ENCODE results near the gene UBE2J2.
A peak's percentile ranks its signal among the peaks of the same experiment; 100 is the strongest.
"Not testable (repeated sequence)": the region's sequence is repeated elsewhere in the genome, so short reads cannot be mapped to it uniquely, and the experiment has no call there.

UBE2J2 gene

GRCh38 chr1:1273512-1274298, at the start of gene UBE2J2:
TSS of gene UBE2J2 (minus strand) at chr1:1273854. CDS start at chr1:1267992, 5,862 bp downstream.
- DNase-seq, result peak; percentile 92 to 93

DNA sequence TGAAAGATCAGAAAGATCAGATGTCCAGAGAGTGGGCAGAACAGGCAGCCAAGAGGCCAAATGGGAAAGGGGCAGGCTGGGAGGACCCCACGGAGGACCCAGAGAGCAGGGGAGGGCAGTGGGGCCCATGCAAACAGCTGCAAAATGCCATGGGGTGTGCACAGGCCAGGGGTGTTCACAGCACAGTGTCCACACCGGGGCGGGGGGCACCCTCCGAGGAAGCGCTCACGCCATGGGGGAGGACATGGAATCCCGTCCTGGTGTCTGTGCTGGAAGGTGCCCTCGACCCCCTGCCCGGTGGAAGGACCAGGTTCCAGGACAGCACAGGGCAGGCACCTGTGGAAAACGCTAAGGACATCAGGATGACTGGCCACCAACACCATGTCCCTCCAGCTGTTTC, 49.3 kb upstream of the UBE2J2 start:
- DNase-seq, result no peak

GRCh38 chr1:1322418-1322817, 48.8 kb upstream of the UBE2J2 start:
- DNase-seq, result no peak

GRCh38 chr1:1321477-1321876, 47.8 kb upstream of the UBE2J2 start:
- no peak for DNase-seq

DNA sequence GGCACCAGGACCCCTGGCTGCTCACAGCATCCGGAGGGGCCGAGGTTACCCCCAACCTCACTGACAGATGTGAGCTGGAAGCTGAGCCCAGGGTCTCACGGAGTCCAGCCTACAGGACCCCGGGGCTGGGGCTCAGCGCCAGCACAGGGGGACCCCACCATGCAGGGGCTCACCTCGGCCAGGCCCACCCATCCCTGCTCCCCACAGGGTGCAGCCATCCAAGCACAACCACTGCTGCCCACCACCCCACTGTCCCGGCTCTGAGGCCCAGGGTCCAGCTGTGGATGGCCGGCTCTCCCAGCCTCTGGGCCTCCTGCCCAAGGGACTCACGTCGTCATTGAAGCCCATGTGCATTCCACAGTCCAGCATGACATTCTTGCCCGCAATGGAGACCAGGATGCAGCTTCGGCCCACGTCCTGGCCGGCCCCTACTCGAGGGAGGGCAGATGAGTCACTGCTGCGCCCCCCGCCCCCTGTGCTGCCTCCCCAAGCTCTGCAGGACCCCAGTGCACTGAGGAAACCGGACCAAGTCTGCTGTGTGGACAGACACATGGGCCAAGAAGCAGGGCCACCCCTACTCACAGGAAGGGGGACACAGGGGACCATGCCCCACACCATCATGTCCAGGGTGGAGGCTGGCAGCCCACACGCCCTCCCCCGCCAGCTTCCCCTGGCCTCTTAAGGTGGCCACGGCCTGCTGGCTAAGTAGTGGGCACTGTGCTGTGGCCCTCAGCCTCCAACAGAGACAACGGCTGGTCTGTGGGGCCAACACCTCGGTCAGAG, 47.2 kb upstream of the UBE2J2 start:
- no peak for DNase-seq

GRCh38 chr1:1319646-1319941, 45.9 kb upstream of the UBE2J2 start:
- DNase-seq, result no peak

DNA sequence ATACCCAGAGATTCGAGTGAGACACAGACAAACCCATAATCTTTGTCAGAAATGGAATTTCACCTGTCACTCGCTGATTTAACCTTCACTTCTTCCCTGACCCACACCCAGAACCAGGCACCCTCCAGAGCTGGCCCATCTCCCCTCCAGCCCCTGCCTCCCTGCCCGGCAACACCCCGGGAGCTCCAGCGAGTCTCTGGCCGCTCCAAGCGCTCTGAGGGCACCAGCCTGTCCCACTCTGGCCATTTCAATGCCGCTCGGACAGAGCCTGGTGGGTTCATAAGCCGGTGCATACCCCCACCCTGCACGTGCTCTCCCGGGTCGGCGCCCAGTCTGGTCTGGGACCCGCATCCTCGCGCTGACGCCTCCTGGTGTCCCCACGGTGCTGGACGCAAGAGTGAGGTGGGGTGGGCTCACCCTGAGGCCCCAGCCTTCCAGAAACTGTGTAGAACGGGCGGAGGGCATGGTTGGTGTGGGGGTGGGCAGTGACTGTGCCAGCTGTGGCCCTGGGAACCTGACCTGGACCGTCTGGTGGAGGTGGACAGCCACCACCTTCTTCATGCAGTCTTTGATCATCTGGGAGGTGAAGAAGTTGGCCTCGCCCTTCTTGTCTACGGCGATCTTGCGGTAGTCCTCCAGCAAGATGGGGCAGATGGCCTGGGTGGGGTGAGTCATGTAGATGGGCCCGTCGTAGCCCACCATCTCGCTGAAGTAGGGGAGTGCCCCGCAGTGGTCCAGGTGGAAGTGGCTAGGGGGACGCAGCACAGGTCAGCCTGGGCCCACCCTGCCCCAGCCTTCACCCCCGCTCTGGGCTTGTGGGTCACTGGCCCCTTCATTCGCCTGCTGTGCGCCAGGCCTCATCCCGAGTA, 45.4 kb upstream of the UBE2J2 start:
- no peak for DNase-seq

GRCh38 chr1:1318131-1318652, 44.5 kb upstream of the UBE2J2 start:
- DNase-seq, result no peak

GRCh38 chr1:1317420-1317819, 43.8 kb upstream of the UBE2J2 start:
- no peak for DNase-seq

DNA sequence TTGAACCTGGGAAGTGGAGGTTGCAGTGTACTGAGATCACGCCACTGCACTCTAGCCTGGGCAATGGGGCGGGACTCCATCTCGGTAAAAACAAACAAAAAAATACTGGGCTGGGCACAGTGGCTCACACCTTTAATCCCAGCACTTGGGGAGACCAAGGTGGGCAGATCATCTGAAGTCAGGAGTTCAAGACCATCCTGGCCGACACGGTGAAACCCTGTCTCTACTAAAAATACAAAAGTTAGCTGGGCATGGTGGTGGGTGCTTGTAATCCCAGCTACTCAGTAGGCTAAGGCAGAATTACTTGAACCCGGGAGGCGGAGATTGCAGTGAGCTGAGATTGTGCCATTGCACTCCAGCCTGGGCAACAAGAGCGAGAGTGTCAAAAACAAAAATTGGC, 42.5 kb upstream of the UBE2J2 start:
- not testable (repeated sequence) for DNase-seq

GRCh38 chr1:1315435-1315954, 41.8 kb upstream of the UBE2J2 start:
- DNase-seq, result no peak

GRCh38 chr1:1314678-1315335, 41.2 kb upstream of the UBE2J2 start:
- no peak for DNase-seq

DNA sequence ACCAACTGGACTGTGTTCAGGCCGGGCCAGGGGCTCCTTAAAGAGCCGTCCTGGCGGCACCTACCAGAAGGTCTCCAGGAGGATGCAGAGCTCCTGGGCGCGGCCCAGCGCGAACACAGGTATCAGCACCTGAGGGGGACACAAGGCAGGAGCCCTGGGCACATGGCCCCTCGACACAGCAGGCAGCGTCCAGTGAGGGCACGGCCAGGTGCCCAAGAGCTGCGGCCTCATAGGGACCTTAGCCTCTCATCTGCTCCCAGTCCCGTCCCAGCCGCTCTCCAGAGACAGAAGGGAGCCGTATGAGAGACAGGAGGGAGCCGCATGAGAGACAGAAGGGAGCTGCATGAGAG, 40.6 kb upstream of the UBE2J2 start:
- DNase-seq, result no peak

DNA sequence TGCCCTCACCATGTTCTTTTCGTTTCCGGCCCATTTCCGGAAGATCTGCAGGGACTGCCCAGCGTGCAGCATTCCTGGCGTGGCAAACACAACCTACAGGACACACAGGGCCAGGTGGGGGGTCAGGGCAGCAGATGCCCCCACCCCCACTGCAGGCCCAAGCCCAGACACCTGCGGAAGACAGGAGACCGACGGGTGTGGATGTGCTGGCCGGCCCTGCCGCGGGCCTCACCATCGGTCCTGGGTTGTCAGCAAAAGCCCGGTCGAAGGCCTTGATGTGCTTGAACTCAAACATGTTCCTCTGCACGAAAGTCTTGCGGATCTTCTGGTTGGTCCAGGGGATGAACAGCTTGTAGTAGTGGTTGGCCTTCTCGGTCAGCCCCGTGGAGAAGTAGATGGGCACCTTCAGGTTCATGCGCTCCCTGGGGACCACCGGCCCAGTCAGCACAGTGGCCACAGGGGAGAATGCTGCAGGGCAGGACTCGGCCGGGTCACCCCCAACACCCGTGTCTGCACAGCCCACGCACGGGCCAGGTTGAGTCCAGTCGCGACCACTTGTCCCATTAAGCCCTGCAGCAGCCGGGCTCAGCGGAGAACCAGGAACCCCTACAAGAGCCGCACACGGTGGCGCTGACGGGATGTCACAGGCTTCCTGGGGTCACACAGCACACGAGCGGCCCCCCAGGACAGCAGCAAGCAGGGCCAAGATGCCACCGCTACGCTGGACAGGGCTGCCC, 40.0 kb upstream of the UBE2J2 start:
- DNase-seq, result no peak

DNA sequence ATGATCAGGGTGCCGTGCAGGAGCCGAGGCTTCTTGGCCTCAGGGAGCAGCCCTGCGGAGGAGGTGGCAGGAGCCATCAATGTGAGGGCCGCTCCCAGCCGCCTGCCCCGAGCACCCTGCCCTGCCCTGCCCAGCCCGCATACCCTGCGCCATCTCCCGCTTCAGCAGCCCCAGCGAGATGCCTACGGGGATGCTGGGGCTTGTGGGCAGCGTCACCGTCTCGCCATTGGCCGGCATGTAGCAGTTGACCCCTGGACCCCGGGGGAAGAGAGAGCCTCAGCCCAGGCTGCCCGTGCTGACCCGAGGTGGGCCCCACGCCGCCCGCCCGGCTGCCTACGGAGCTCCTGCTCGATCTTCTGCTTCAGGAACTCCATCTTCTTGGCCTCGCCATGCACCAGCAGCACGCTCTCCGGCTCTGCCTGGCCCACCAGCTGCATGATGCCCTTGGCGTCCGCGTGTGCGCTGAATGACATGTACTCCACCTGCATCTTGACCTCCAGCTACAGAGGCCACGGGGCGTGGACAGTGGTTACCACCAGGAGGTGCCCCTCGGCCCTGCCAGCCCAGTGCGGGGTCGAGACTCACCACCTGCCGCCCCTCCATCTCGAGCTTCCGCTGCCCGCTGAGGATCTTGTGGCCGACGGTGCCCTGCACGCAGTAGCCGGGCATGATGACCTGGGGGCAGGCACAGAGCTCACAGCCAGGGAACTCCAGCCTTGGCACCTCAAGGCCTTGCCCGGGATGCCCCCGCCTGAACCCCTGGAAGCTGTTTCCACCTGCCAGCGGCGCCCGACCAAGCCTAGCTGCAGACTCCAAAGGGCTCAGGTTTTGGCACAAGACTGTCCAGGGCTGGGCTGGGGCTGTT, 39.0 kb upstream of the UBE2J2 start:
- no peak for DNase-seq

DNA sequence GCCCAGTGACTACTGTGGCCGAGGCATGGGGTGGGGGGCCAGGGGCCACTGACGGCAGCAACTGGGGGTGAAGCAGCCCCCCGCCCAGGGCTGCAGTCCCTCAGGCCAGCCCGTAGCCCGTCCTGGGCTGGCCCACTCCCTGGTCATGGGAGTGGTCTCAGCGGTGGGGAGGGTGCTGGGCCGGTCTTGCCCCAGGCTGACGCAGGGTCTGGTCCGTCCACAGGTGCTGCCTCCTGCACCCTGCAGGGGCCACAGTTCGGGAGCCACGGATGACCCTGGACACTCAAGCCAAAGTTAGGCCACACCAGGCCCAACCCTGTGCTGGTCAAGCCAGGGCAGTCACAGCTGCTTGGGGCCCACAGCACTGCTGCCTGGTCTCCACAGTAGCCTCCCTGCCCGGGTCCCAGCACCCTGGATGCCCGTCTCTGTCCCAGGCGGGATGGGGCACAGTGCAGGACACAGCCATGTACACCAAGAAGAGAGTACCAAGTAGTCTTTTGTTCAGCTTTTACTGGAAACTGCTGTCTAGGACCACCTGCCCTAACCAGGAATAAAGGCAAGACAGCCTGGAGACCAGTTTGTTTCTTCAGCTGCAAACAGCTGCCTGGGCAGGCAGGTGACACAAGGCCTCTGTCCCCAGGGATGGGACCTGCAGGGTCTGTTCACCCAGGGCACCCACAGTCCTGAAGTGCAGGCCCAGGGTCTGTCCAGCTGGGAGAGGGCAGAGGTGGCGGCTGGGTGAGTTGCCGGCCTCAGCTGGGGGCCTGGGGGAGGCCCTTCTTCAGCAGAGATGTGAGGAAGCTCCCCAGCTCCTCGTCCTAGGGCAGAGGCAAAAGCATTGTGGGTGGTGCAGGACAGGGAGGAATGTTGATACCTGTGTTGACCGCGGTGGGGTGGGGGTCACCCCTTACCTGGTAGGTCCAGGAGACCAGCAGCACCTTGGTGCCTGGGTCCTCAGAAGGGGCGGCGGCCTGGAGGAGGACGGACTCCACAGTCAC, 37.8 kb upstream of the UBE2J2 start:
- no peak for DNase-seq

DNA sequence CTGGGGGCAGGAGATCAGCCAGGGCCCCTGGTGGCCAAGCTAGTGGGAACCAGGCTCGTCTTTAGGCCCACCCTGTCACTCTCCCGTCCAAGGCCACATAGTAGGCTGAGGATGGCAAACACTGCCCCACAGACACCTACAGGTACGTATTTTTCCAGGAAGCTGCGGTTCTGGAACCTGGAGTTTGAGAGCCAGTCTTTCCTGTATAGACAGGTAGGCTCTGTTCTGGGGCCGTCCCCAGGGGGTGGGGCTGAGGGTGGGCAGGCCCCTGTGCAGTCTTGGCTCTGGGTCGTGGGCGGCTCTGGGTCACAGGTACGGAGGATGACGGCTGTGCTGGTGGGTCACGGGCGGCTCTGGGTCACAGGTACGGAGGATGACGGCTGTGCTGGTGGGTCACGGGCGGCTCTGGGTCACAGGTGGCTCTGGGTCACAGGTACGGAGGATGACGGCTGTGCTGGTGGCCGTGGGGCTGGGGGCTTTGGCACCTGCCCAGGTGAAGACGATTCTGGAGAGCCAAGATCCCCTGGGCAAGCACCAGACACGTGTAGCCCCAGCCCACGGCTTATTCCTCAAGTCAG, 36.9 kb upstream of the UBE2J2 start:
- no peak for DNase-seq

DNA sequence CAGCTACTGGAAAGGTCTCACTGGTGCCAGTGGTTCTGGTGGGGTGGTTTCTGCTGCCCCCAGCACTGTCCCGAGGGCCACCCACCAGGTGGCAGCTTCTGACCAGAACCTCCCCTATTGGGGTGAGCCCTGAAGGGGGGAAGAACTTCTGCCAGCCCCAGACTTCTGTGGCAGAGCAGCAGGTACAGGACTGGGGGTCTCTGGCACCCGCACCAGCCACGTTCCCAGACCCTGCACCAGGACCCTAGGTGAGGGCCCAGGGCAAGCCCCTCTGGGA, 36.4 kb upstream of the UBE2J2 start:
- DNase-seq, result no peak

All from stimulated activated CD4-positive, alpha-beta T cell treated with anti-CD3 and anti-CD28 coated beads, Interleukin-4, amount 100 ng/mL, for 4 hours (primary cell).